ENCODE data around the gene ARL8B. TPM values are rescaled to one million over a fixed set of nuclear protein-coding genes. Genes with fewer than 3 reads are reported as not detected.

Gene ARL8B
- 29.0 and 30.6 TPM in 2 replicates for total RNA-seq (2021)
- long read RNA-seq, transcript ARL8B-201 (7 exons, 3,005 nt) = major isoform, 133 of 141 reads
- long read RNA-seq, partial matches to known transcripts = 2 of 141 reads
- long read RNA-seq, other reads (novel, unspliced or antisense) = 6 of 141 reads

DNA sequence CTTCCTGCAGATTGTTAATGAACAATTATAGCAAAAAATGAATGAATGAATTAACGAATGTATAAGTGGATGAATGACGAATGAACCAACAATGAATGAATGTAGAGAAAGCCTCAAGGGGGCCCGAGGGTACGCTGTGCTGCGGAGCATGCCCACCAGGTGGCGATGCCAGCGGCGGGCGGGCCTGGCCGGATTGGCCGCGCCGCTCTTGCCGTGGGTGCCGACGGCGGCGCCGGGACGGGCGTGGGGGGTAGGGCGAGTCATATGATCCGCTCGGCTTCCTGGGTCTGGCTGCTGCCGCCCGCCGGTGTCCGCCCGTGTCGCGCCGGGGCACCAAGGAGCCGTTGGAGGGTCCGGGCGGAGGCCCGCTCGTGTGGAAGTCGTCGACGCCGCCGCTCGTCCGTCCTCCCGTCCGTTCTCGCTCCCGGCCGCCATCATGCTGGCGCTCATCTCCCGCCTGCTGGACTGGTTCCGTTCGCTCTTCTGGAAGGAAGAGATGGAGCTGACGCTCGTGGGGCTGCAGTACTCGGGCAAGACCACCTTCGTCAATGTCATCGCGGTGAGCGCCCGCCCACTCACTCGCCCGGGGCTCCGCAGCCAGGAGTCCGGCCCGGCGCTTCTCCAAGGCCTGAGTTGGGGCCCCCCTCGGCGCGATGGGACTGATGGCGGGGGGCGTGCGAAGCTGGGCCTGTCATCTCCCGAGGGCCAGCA lies at the start of gene ARL8B:
Gene ARL8B, plus strand, starts transcription at position 263 of the 711 bp plus-strand sequence. Its CDS starts 174 bp downstream, at position 437.
- WGBS (ENCODE audit: extremely low coverage, insufficient read length, low lambda C conversion rate) = no CpG with 5 or more reads among the region's 74 CpGs
- Histone ChIP-seq H3K4me2 (ENCODE audit: insufficient read depth, insufficient read length, low read length) (peak within 1 kb of the TSS; percentile 86), H3K79me2 (ENCODE audit: insufficient read depth, low read length) (peaks cover 24% of the 10 kb centered on the region; the same call in 1 of the 2 replicates)

More for the DNA sequence above, at the start of gene ARL8B:
- Histone ChIP-seq H3T11ph (ENCODE audit: low read length) (no peak within 1 kb of the TSS), H2BK120ac (ENCODE audit: low read depth, low read length, poor library complexity, severe bottlenecking) (no peak within 1 kb of the TSS), H3K4ac (ENCODE audit: low read depth, low read length) (no peak within 1 kb of the TSS), H3K27me3 (ENCODE audit: insufficient read depth, low read length) (no peaks in the 10 kb centered on the region), H3K23ac (ENCODE audit: insufficient read length, low read depth, low read length) (no peak within 1 kb of the TSS), H3K27ac (ENCODE audit: insufficient read length, low read depth, low read length) (no peak within 1 kb of the TSS), H4K5ac (ENCODE audit: insufficient read length, low read depth, low read length) (no peak within 1 kb of the TSS), H4K91ac (ENCODE audit: insufficient read length, low read depth, low read length) (no peak within 1 kb of the TSS), H3K23me2 (ENCODE audit: insufficient read length, low read depth, low read length, poor library complexity, severe bottlenecking) (peaks cover 10% of the 10 kb centered on the region), H2BK20ac (ENCODE audit: low read depth, low read length, poor library complexity, severe bottlenecking) (no peak within 1 kb of the TSS), H2BK5ac (ENCODE audit: insufficient read length, low read length) (no peak within 1 kb of the TSS), H2AK5ac (ENCODE audit: insufficient read length, low read length) (no peak within 1 kb of the TSS), H3K56ac (ENCODE audit: insufficient read length, low read depth, low read length) (no peak within 1 kb of the TSS), H3K14ac (ENCODE audit: insufficient read depth, low read length) (peak within 1 kb of the TSS; percentile 90), H3K4me1 (ENCODE audit: insufficient read depth, low read length) (no peaks in the 10 kb centered on the region; the same call in 1 of the 2 replicates), H3K9ac (ENCODE audit: extremely low read depth, insufficient read length, low read length) (peak within 1 kb of the TSS; percentile 92), H3K18ac (ENCODE audit: insufficient read length, low read depth, low read length) (peak within 1 kb of the TSS; percentile 66), H4K8ac (replicated peaks; ENCODE audit: insufficient read length, low read depth, low read length) (no peak within 1 kb of the TSS), H2AFZ (ENCODE audit: low read length) (no peak within 1 kb of the TSS), H2BK15ac (ENCODE audit: low read depth, low read length) (no peak within 1 kb of the TSS), H3K79me1 (ENCODE audit: insufficient read depth, low read depth, low read length, poor library complexity, severe bottlenecking) (peaks cover 5% of the 10 kb centered on the region), H2BK12ac (ENCODE audit: insufficient read length, low read depth, low read length) (no peak within 1 kb of the TSS), H3K9me3 (ENCODE audit: control insufficient read depth, low read depth, low read length) (no peaks in the 10 kb centered on the region), H4K20me1 (ENCODE audit: control insufficient read depth, insufficient read depth, insufficient read length) (no peaks in the 10 kb centered on the region)
- H3K27ac Mint-ChIP-seq = peak within 1 kb of the TSS; percentile 76 to 97 (median 86)
- TF ChIP-seq, protein P1, sequence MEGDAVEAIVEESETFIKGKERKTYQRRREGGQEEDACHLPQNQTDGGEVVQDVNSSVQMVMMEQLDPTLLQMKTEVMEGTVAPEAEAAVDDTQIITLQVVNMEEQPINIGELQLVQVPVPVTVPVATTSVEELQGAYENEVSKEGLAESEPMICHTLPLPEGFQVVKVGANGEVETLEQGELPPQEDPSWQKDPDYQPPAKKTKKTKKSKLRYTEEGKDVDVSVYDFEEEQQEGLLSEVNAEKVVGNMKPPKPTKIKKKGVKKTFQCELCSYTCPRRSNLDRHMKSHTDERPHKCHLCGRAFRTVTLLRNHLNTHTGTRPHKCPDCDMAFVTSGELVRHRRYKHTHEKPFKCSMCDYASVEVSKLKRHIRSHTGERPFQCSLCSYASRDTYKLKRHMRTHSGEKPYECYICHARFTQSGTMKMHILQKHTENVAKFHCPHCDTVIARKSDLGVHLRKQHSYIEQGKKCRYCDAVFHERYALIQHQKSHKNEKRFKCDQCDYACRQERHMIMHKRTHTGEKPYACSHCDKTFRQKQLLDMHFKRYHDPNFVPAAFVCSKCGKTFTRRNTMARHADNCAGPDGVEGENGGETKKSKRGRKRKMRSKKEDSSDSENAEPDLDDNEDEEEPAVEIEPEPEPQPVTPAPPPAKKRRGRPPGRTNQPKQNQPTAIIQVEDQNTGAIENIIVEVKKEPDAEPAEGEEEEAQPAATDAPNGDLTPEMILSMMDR (conservative IDR thresholded peaks at IDR 0.05) = peak; percentile 96
- DNase-seq = peak; percentile 85
- H3K27me3 Mint-ChIP-seq (ENCODE audit: low read depth) = no peaks in the 10 kb centered on the region
- peak within 1 kb of the TSS; percentile 98 to 99 for H3K4me3 Mint-ChIP-seq
- H3K9me3 Mint-ChIP-seq = no peaks in the 10 kb centered on the region
- H3K4me1 Mint-ChIP-seq = peaks cover 14 to 15% of the 10 kb centered on the region in 2 experiments
- H3K36me3 Mint-ChIP-seq (ENCODE audit: insufficient read depth in 1 of 3, low read depth in 3 of 3) = 0 out of 7 replicates have a peak, but pooled peaks cover 0 to 2% (median 0%) of the 10 kb centered on the region in 3 experiments
